Astrocyte (in vitro differentiated cells and primary cell): Measurements from ENCODE around the gene ARID4A. TPM values are rescaled to one million over a fixed set of nuclear protein-coding genes. Genes with fewer than 3 reads are reported as not detected.
A peak's percentile ranks its signal among the peaks of the same experiment; 100 is the strongest.

Experiments
- DNase-seq: peaks from one replicate; pipeline ENCODE4 v3.0.0-alpha.2; 2010; ENCODE audit warnings: low read depth
- FAIRE-seq: peaks from 2 replicates; lab custom pipeline; 2011; peaks lifted over from hg19 to GRCh38; lab: Jason Lieb, UNC
- H2AFZ ChIP-seq: 2 replicates; pipeline ENCODE4 v1.6.0; 2012; ENCODE audit warnings: low read depth, low read length, inconsistent platforms
- H3K27ac ChIP-seq: 2 replicates; pipeline ENCODE4 v1.5.1; 2011; ENCODE audit warnings: low read depth, low read length, inconsistent platforms
- H3K27me3 ChIP-seq: 2 replicates; pipeline ENCODE4 v1.6.0; 2011; ENCODE audit warnings: low read length, inconsistent platforms; ENCODE audit not compliant: insufficient read depth
- H3K36me3 ChIP-seq: 2 replicates; pipeline ENCODE4 v1.5.1; 2011; ENCODE audit warnings: low read length, inconsistent platforms; ENCODE audit not compliant: insufficient read depth
- H3K4me1 ChIP-seq: 2 replicates; pipeline ENCODE4 v1.5.1; 2011; ENCODE audit warnings: low read length, inconsistent platforms; ENCODE audit not compliant: insufficient read depth
- H3K4me2 ChIP-seq: 2 replicates; pipeline ENCODE4 v1.6.0; 2012; ENCODE audit warnings: low read length, inconsistent platforms
- H3K4me3 ChIP-seq: 2 replicates; pipeline ENCODE4 v1.5.1; 2011; ENCODE audit warnings: low read depth, mild to moderate bottlenecking, low read length, inconsistent platforms; ENCODE audit not compliant: insufficient read depth
- H3K79me2 ChIP-seq: 2 replicates; pipeline ENCODE4 v1.6.0; 2012; ENCODE audit warnings: mild to moderate bottlenecking, low read length, inconsistent platforms; ENCODE audit not compliant: insufficient read depth
- H3K9ac ChIP-seq: 2 replicates; pipeline ENCODE4 v1.6.0; 2012; ENCODE audit warnings: mild to moderate bottlenecking, low read length, inconsistent platforms
- H3K9me3 ChIP-seq: 2 replicates; pipeline ENCODE4 v1.5.1; 2012; ENCODE audit warnings: low read depth, mild to moderate bottlenecking, low read length, inconsistent platforms; ENCODE audit not compliant: insufficient read depth
- H4K20me1 ChIP-seq: 2 replicates; pipeline ENCODE4 v1.6.0; 2012; ENCODE audit warnings: low read length, inconsistent platforms; ENCODE audit not compliant: insufficient read depth
- H3K27ac Mint-ChIP-seq: one replicate; pipeline ENCODE4 v1.8.0; 2021; ENCODE audit warnings: mild to moderate bottlenecking, mixed read lengths; ENCODE audit not compliant: unreplicated experiment
- H3K27me3 Mint-ChIP-seq: one replicate; pipeline ENCODE4 v1.8.0; 2021; ENCODE audit warnings: low read depth, mixed read lengths; ENCODE audit not compliant: unreplicated experiment
- H3K36me3 Mint-ChIP-seq: one replicate; pipeline ENCODE4 v1.8.0; 2021; ENCODE audit warnings: low read depth, mixed read lengths; ENCODE audit not compliant: unreplicated experiment
- H3K4me1 Mint-ChIP-seq: one replicate; pipeline ENCODE4 v1.8.0; 2021; ENCODE audit warnings: low read depth, mixed read lengths; ENCODE audit not compliant: unreplicated experiment
- H3K4me3 Mint-ChIP-seq: one replicate; pipeline ENCODE4 v1.8.0; 2021; ENCODE audit warnings: mild to moderate bottlenecking, moderate library complexity, mixed read lengths; ENCODE audit not compliant: unreplicated experiment
- H3K9me3 Mint-ChIP-seq: one replicate; pipeline ENCODE4 v1.8.0; 2021; ENCODE audit warnings: mild to moderate bottlenecking, mixed read lengths; ENCODE audit not compliant: unreplicated experiment
- EZH2 ChIP-seq: IDR thresholded peaks from 2 replicates; pipeline ENCODE4 v1.6.1; 2012; ENCODE audit warnings: mild to moderate bottlenecking, low read length, inconsistent platforms; ENCODE audit not compliant: insufficient read depth
- total RNA-seq: library from RNA; stranded (reverse); gene quantifications from 2 replicates; pipeline ENCODE4 v1.2.1, GENCODE V29; 2021
- TF ChIP-seq, protein P1 (sequence below): IDR thresholded peaks from 2 replicates; pipeline ENCODE4 v1.5.1; 2011; ENCODE audit warnings: low read depth, mild to moderate bottlenecking, inconsistent platforms, low read length, moderate library complexity; ENCODE audit not compliant: insufficient read depth

ARID4A gene
- total RNA-seq, 1 donor from 2014 or later = 26.6 TPM

DNA sequence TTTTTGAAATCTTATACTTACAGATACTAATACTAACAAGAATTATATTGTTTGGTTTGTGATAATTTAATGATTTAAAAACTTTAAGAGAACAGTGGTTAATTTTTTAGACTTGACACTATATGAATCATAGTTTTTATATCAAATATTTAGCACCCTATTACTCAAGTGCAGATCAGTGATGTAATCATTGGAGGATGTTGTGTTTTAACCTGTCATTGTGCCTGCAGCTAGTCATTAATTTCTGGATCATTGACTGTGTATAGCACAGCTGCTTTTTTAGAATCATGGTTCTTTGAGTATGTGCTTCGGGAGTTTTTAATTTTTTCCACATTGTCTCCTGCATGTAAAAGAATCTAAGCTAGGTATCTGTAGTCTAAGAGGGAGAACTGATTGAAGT is 17.3 kb downstream of the ARID4A start:
- Mint-ChIP-seq H3K9me3 (no peaks in the 10 kb centered on the region), H3K27me3 (no peaks in the 10 kb centered on the region), H3K36me3 (peaks cover 2% of the 10 kb centered on the region), H3K27ac (no peak overlapping the region), H3K4me3 (no peak overlapping the region), H3K4me1 (no peaks in the 10 kb centered on the region)
- Histone ChIP-seq H3K9me3 (no peaks in the 10 kb centered on the region), H3K4me3 (no peak overlapping the region), H3K9ac (no peak overlapping the region), H2AFZ (no peak overlapping the region), H3K4me1 (no peaks in the 10 kb centered on the region), H3K79me2 (no peaks in the 10 kb centered on the region), H3K36me3 (peaks cover 7% of the 10 kb centered on the region), H3K27ac (no peak overlapping the region), H4K20me1 (peaks cover 3% of the 10 kb centered on the region), H3K27me3 (no peaks in the 10 kb centered on the region), H3K4me2 (no peak overlapping the region)
- FAIRE-seq = no peak
- peak; percentile 19 for DNase-seq
- TF ChIP-seq EZH2 = no peak
- TF ChIP-seq, protein P1, sequence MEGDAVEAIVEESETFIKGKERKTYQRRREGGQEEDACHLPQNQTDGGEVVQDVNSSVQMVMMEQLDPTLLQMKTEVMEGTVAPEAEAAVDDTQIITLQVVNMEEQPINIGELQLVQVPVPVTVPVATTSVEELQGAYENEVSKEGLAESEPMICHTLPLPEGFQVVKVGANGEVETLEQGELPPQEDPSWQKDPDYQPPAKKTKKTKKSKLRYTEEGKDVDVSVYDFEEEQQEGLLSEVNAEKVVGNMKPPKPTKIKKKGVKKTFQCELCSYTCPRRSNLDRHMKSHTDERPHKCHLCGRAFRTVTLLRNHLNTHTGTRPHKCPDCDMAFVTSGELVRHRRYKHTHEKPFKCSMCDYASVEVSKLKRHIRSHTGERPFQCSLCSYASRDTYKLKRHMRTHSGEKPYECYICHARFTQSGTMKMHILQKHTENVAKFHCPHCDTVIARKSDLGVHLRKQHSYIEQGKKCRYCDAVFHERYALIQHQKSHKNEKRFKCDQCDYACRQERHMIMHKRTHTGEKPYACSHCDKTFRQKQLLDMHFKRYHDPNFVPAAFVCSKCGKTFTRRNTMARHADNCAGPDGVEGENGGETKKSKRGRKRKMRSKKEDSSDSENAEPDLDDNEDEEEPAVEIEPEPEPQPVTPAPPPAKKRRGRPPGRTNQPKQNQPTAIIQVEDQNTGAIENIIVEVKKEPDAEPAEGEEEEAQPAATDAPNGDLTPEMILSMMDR = no peak

DNA sequence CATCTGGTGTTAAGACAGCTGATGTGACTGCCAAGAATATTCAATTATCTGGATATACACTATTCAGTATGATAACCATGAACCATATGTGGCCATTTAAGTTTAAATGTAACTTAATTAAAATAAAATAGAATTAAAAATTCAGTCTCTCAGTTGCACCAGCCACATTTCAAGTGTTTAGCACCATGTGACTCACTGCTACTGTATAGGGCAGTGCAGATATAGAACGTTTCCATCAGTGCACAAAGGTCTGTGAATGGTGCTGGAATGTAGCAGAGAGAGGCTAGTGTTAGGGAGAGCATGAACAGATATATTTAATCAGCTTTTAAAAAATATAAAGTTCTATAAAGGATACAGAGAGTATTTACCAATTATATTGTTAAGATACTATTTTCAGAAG is 28.7 kb downstream of the ARID4A start:
- no peaks in the 10 kb centered on the region for H3K27me3 Mint-ChIP-seq
- FAIRE-seq (no peak), DNase-seq (no peak)
- H3K4me1 Mint-ChIP-seq = peaks cover 9% of the 10 kb centered on the region
- no peak overlapping the region for H3K4me3 ChIP-seq
- peaks cover 8% of the 10 kb centered on the region for H3K4me1 ChIP-seq
- no peaks in the 10 kb centered on the region for H3K79me2 ChIP-seq
- H3K9me3 Mint-ChIP-seq = no peaks in the 10 kb centered on the region
- no peak overlapping the region for H3K9ac ChIP-seq
- H3K36me3 Mint-ChIP-seq = peaks cover 3% of the 10 kb centered on the region
- no peak overlapping the region for H3K27ac Mint-ChIP-seq
- H2AFZ ChIP-seq = no peak overlapping the region
- H3K27ac ChIP-seq = no peak overlapping the region
- H4K20me1 ChIP-seq = no peaks in the 10 kb centered on the region
- H3K36me3 ChIP-seq = peaks cover 10% of the 10 kb centered on the region
- H3K4me2 ChIP-seq = no peak overlapping the region
- no peak overlapping the region for H3K4me3 Mint-ChIP-seq
- no peaks in the 10 kb centered on the region for H3K9me3 ChIP-seq
- TF ChIP-seq EZH2 = no peak
- TF ChIP-seq, protein P1 = no peak
- H3K27me3 ChIP-seq = no peaks in the 10 kb centered on the region

DNA sequence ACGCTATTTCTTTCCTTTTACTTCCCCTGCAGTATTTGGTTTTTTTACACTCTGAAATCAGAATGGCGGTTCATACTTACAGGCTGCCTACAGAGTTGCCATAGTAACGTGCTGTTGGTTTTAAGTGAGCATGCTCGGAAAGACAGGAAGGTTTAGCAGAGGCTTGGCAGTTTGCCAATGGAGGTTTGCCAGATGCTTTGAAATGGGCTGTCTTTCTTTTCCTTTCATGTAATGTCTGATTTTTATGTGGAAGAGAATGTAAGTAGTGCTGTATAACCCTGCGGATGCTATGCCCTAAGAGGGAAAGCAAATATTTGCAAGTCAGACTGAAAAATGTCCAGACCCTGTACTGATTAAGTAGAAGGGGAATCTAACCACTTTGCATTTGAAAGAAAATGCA is 32.8 kb downstream of the ARID4A start:
- H3K27me3 Mint-ChIP-seq = no peaks in the 10 kb centered on the region
- Histone ChIP-seq H3K4me2 (peak overlapping the region; percentile 82), H4K20me1 (no peaks in the 10 kb centered on the region), H3K27ac (peak overlapping the region; percentile 51), H2AFZ (peak overlapping the region; percentile 49), H3K4me1 (peaks cover 8% of the 10 kb centered on the region), H3K36me3 (peaks cover 5% of the 10 kb centered on the region), H3K79me2 (peaks cover 5% of the 10 kb centered on the region), H3K9ac (peak overlapping the region; percentile 71), H3K9me3 (no peaks in the 10 kb centered on the region), H3K4me3 (peak overlapping the region; percentile 49), H3K27me3 (no peaks in the 10 kb centered on the region)
- DNase-seq (peak; percentile 96), FAIRE-seq (peak; percentile 88)
- H3K9me3 Mint-ChIP-seq = no peaks in the 10 kb centered on the region
- peaks cover 9% of the 10 kb centered on the region for H3K4me1 Mint-ChIP-seq
- H3K27ac Mint-ChIP-seq = peak overlapping the region; percentile 77
- H3K36me3 Mint-ChIP-seq = peaks cover 3% of the 10 kb centered on the region
- no peak for TF ChIP-seq EZH2
- TF ChIP-seq, protein P1 = no peak
- H3K4me3 Mint-ChIP-seq = no peak overlapping the region
